Suppressor macrophage treated with lipopolysaccharide for 4 hours (primary cell): Measurements from ENCODE around the gene DEXI.

Source experiments
- DNase-seq: peaks from one replicate; pipeline ENCODE4 v3.0.0-alpha.2; 2020

Gene DEXI

GRCh38 chr16:10923650-10924214 lies 18.5 kb downstream of the DEXI start:
- no peak for DNase-seq

- no peak for DNase-seq
These were observed 19.1 kb downstream of the DEXI start for GRCh38 chr16:10923146-10923649.

GRCh38 chr16:10922328-10923145 lies 19.7 kb downstream of the DEXI start:
- peak; percentile 67 for DNase-seq

- DNase-seq = peak; percentile 43
These were observed 20.5 kb downstream of the DEXI start for GRCh38 chr16:10921536-10922327.

- DNase-seq = no peak
These were observed 21.4 kb downstream of the DEXI start for GRCh38 chr16:10920726-10921427.

- no peak for DNase-seq
These were observed 23.3 kb downstream of the DEXI start for GRCh38 chr16:10919003-10919351.

GRCh38 chr16:10918294-10919002 lies 23.8 kb downstream of the DEXI start:
- peak; percentile 95 for DNase-seq

GRCh38 chr16:10916534-10916933 lies 25.7 kb downstream of the DEXI start:
- no peak for DNase-seq

- DNase-seq = no peak
These were observed 31.0 kb downstream of the DEXI start for GRCh38 chr16:10911267-10911666.

- no peak for DNase-seq
These were observed 34.6 kb downstream of the DEXI start for GRCh38 chr16:10907757-10908045.

GRCh38 chr16:10906914-10907756 lies 35.1 kb downstream of the DEXI start:
- DNase-seq = no peak

- no peak for DNase-seq
These were observed 35.8 kb downstream of the DEXI start for GRCh38 chr16:10906482-10906881.

- DNase-seq = no peak
These were observed 39.3 kb downstream of the DEXI start for GRCh38 chr16:10902999-10903398.

GRCh38 chr16:10897134-10897533 lies 45.1 kb downstream of the DEXI start:
- peak; percentile 46 for DNase-seq

- peak; percentile 78 for DNase-seq
These were observed 45.5 kb downstream of the DEXI start for GRCh38 chr16:10896723-10897122.

- no peak for DNase-seq
These were observed 46.1 kb downstream of the DEXI start for GRCh38 chr16:10896165-10896564.

- DNase-seq = peak; percentile 57
These were observed 47.0 kb downstream of the DEXI start for GRCh38 chr16:10895053-10895946.

GRCh38 chr16:10892782-10893318 lies 49.4 kb downstream of the DEXI start:
- DNase-seq = no peak

GRCh38 chr16:10889855-10890254 lies 52.4 kb downstream of the DEXI start:
- DNase-seq = no peak

GRCh38 chr16:10888320-10888937 lies 53.8 kb downstream of the DEXI start:
- DNase-seq = no peak
